Heart left ventricle (tissue), 13 donors: ENCODE measurements around the gene ELF4.
A peak's percentile ranks its signal among the peaks of the same experiment; 100 is the strongest.

ENCODE experiments used
- POLR2A ChIP-seq, 2 donors: fragments of 450-650 bp; IDR thresholded peaks; one replicate each; pipeline ENCODE4 v1.6.1; 2017; ENCODE audit warnings: antibody characterized with exemption in 2 of 2, mild to moderate bottlenecking in 2 of 2, moderate library complexity in 2 of 2
- TF ChIP-seq, protein P1 (sequence below), 12 donors: fragments of 200-600 bp; sonication (generic) in 4 of 12; IDR thresholded peaks; one replicate each; pipeline versions ENCODE4 v1.5.0 to v1.8.0; 2018 to 2022; ENCODE audit warnings: antibody characterized with exemption in 12 of 12, mild to moderate bottlenecking in 5 of 12
- donor health status: ischemic (EF 13 %, LVEDD 7.1; RV severe dilation, severe dysfunction).
- donor health status: DM: no; HTN: yes; CAD: no.
- donor health status: DM: no; HTN: no; CAD: no.
- donor health status: ischemic (EF 25% LVEDD 6.9; RV normal size, moderate dysfunction).
- donor health status: ischemic (EF 25% LVEDD 5.7; RV mildly dilated, moderate dysfunction).
- donor health status: ischemic (EF 35%, LVEDD 5.7; RV mildly dilated, moderate dysfunction).
- donor health status: nonischemic (EF 11% LVEDD 7.7; RV severe dilation, severe dysfunction).
- donor health status: DM: yes; HTN: yes; CAD: no.
- donor health status: PGD.
- donor health status: ischemic (EF 29% LVEDD 5.4; RV normal size, mild dysfunction).
- donor health status: nonischemic (EF 23%, LVEDD 6.1; RV moderate dilation, normal function).

GRCh38 chrX:130082244-130083106 is 27.8 kb downstream of the ELF4 start:
- TF ChIP-seq, protein P1, sequence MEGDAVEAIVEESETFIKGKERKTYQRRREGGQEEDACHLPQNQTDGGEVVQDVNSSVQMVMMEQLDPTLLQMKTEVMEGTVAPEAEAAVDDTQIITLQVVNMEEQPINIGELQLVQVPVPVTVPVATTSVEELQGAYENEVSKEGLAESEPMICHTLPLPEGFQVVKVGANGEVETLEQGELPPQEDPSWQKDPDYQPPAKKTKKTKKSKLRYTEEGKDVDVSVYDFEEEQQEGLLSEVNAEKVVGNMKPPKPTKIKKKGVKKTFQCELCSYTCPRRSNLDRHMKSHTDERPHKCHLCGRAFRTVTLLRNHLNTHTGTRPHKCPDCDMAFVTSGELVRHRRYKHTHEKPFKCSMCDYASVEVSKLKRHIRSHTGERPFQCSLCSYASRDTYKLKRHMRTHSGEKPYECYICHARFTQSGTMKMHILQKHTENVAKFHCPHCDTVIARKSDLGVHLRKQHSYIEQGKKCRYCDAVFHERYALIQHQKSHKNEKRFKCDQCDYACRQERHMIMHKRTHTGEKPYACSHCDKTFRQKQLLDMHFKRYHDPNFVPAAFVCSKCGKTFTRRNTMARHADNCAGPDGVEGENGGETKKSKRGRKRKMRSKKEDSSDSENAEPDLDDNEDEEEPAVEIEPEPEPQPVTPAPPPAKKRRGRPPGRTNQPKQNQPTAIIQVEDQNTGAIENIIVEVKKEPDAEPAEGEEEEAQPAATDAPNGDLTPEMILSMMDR (IDR thresholded peaks at IDR 0.05): peak in 5 of 12 donors; percentile 14 to 38 (median 25)
- TF ChIP-seq POLR2A (IDR thresholded peaks at IDR 0.05): no peak
